ENCODE data around the gene FAIM2. TPM values are rescaled to one million over a fixed set of nuclear protein-coding genes. Genes with fewer than 3 reads are reported as not detected.

Gene FAIM2
- total and polyA plus RNA-seq, 3 experiments from 2014 or later: 0.39 to 0.72 (median 0.44) TPM

DNA sequence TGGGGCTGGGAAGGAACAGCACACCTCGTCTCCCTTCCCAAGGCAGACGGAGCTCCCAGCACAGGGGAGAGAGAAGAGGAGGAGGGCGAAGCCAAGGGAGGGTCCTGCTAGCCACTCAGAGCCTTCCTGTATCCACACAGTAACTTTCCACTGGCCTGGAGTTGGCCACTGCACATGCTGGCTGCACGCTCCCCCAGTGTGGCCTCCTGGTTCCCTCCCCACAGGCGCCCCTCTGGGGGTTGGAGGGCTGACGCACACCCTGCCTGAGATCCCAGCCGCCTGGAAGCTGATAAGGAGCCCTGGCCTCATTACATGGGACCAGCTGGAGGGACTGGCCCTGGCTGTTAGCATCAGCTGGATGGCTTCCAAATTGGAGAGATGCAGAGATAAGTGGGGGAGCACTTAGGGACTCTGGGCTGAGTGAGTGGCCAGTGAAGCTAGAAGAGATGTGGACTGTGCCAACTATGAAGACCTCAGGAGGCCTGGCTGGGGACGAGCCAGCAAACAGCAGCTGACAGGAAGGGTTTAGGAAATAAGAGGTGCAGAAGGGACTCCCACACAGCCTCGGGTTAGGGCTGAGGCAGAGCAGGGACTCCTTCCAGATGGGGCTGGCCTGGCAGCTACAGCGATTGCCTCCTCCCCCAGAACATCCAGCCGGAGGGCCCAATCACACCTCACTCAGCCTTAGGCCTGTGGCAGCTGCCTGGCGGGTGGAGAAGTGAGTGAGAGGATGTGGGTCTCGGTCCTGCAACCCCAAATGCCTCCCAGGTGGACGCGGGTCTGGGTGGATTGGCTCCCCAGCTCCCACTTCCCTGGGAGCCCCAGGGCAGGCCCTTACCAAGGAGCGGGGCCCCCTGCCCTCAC lies 34.5 kb downstream of the FAIM2 start:
- Mint-ChIP-seq H3K27ac (no peak overlapping the region), H3K27me3 (peaks cover 7 to 10% of the 10 kb centered on the region in 2 donors), H3K9me3 (no peaks in the 10 kb centered on the region), H3K36me3 (no peaks in the 10 kb centered on the region), H3K4me3 (no peak overlapping the region), H3K4me1 (no peaks in the 10 kb centered on the region)
- peak overlapping the region; percentile 43 for H3K27ac ChIP-seq (ENCODE audit: low read depth, low read length)
- ChIA-PET POLR2A (interaction anchor here (1.4 kb wide), 1 partner anchor 26 kb away, joined by 3 read pairs; the partner anchor contains the start of gene BCDIN3D), CTCF (interaction anchor here (0.8 to 1.0 kb wide), 3 partner anchors 76 to 187 kb away, joined by 3 read pairs; partner anchors contain the start of gene TMBIM6)
- H3K36me3 ChIP-seq (ENCODE audit: insufficient read depth, low read length): no peaks in the 10 kb centered on the region
- no peaks in the 10 kb centered on the region for H3K27me3 ChIP-seq (ENCODE audit: insufficient read depth, low read length, poor library complexity, severe bottlenecking)
- no peaks in the 10 kb centered on the region for H3K9me3 ChIP-seq (ENCODE audit: low read length)
- H3K4me1 ChIP-seq (ENCODE audit: insufficient read depth, low read length): no peaks in the 10 kb centered on the region
- no peak for DNase-seq
- H3K4me3 ChIP-seq (ENCODE audit: low read length): no peak overlapping the region

- no peaks in the 10 kb centered on the region for H3K9me3 Mint-ChIP-seq
- Histone ChIP-seq H3K27ac (ENCODE audit: low read depth, low read length) (peak overlapping the region; percentile 43), H3K4me1 (ENCODE audit: insufficient read depth, low read length) (no peaks in the 10 kb centered on the region), H3K4me3 (ENCODE audit: low read length) (no peak overlapping the region), H3K36me3 (ENCODE audit: insufficient read depth, low read length) (no peaks in the 10 kb centered on the region), H3K27me3 (ENCODE audit: insufficient read depth, low read length, poor library complexity, severe bottlenecking) (no peaks in the 10 kb centered on the region), H3K9me3 (ENCODE audit: low read length) (no peaks in the 10 kb centered on the region)
- DNase-seq: no peak
- no peaks in the 10 kb centered on the region for H3K36me3 Mint-ChIP-seq
- H3K4me3 Mint-ChIP-seq: no peak overlapping the region
- H3K4me1 Mint-ChIP-seq: no peaks in the 10 kb centered on the region
- no peak overlapping the region for H3K27ac Mint-ChIP-seq
- ChIA-PET CTCF (interaction anchor here (1.0 to 1.5 kb wide), 5 partner anchors 29 to 187 kb away, joined by 3 to 7 read pairs (median 3); no protein-coding TSS in a partner anchor), POLR2A (no interaction called here)
- peaks cover 7 to 8% of the 10 kb centered on the region in 2 donors for H3K27me3 Mint-ChIP-seq
Observed at GRCh38 chr12:49868449-49868848, 35.3 kb downstream of the FAIM2 start.

- Mint-ChIP-seq H3K4me3 (no peak overlapping the region), H3K27ac (no peak overlapping the region), H3K27me3 (peaks cover 7% of the 10 kb centered on the region in 2 donors), H3K4me1 (no peaks in the 10 kb centered on the region), H3K36me3 (no peaks in the 10 kb centered on the region), H3K9me3 (no peaks in the 10 kb centered on the region)
- Histone ChIP-seq H3K36me3 (ENCODE audit: insufficient read depth, low read length) (no peaks in the 10 kb centered on the region), H3K4me3 (ENCODE audit: low read length) (no peak overlapping the region), H3K27me3 (ENCODE audit: insufficient read depth, low read length, poor library complexity, severe bottlenecking) (no peaks in the 10 kb centered on the region), H3K4me1 (ENCODE audit: insufficient read depth, low read length) (no peaks in the 10 kb centered on the region), H3K27ac (ENCODE audit: low read depth, low read length) (peak overlapping the region; percentile 31), H3K9me3 (ENCODE audit: low read length) (no peaks in the 10 kb centered on the region)
- no peak for DNase-seq
- ChIA-PET CTCF (interaction anchor here (0.6 to 2.2 kb wide), 11 partner anchors 10 to 1896 kb away, joined by 3 to 9 read pairs (median 4); partner anchors contain the start of gene TMBIM6), POLR2A (no interaction called here)
Observed at GRCh38 chr12:49867570-49868341, 35.9 kb downstream of the FAIM2 start.

DNA sequence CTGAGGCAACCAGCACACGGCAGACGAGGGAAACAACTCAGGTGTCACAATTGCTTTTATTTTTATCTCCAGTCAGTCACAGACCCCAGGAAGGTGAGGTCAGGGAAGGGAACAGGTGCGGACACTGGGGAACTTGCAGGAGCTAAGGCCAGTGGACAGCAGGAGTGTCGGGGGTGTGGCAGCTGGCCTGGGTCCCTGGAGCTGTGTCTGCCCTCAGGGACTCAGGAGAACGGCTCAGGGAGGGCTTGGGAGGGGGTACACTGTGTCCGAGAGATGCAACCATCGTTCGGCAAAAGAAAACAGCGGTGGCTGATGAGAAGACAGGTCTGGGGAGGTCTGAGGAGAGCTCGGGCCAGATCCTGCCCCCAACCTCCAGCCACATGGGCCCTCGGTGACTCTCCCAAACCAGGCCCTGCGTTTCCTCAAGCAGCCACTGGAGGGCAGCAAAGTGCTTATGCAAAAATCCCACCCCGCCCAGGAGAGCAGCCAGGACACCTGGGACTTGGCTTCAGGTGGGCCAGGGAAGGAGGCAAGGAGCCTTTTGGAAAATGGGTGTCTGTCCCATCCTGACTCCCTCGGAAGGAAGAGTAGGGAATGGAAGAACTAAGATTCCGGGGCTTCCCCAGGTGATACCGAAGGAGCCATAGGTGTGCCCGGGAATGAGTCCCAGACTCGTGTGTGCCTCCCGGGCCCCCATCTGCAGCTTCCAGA lies 36.7 kb downstream of the FAIM2 start:
- DNase-seq: peak; percentile 57 to 79 (median 61)
- Mint-ChIP-seq H3K4me3 (no peak overlapping the region), H3K27ac (peak overlapping the region in 1 of 8 donors; percentile 29), H3K4me1 (no peaks in the 10 kb centered on the region), H3K27me3 (peaks cover 5 to 7% of the 10 kb centered on the region in 2 donors), H3K9me3 (no peaks in the 10 kb centered on the region), H3K36me3 (no peaks in the 10 kb centered on the region)
- Histone ChIP-seq H3K36me3 (ENCODE audit: insufficient read depth, low read length) (no peaks in the 10 kb centered on the region), H3K27me3 (ENCODE audit: insufficient read depth, low read length, poor library complexity, severe bottlenecking) (no peaks in the 10 kb centered on the region), H3K4me1 (ENCODE audit: insufficient read depth, low read length) (no peaks in the 10 kb centered on the region), H3K27ac (ENCODE audit: low read depth, low read length) (no peak overlapping the region), H3K9me3 (ENCODE audit: low read length) (no peaks in the 10 kb centered on the region), H3K4me3 (ENCODE audit: low read length) (no peak overlapping the region)
- POLR2A ChIA-PET: no interaction called here
- CTCF ChIA-PET: interaction anchor here (0.6 to 2.2 kb wide), 15 partner anchors 9 to 1895 kb away, joined by 3 to 9 read pairs (median 4); partner anchors contain the start of genes BCDIN3D and TMBIM6

GRCh38 chr12:49865782-49866135 lies 37.9 kb downstream of the FAIM2 start:
- Histone ChIP-seq H3K9me3 (ENCODE audit: low read length) (no peaks in the 10 kb centered on the region), H3K4me3 (ENCODE audit: low read length) (no peak overlapping the region), H3K27ac (ENCODE audit: low read depth, low read length) (no peak overlapping the region), H3K36me3 (ENCODE audit: insufficient read depth, low read length) (no peaks in the 10 kb centered on the region), H3K4me1 (ENCODE audit: insufficient read depth, low read length) (no peaks in the 10 kb centered on the region), H3K27me3 (ENCODE audit: insufficient read depth, low read length, poor library complexity, severe bottlenecking) (no peaks in the 10 kb centered on the region)
- H3K27me3 Mint-ChIP-seq: peaks cover 4 to 7% of the 10 kb centered on the region in 2 donors
- POLR2A ChIA-PET: interaction anchor here (1.0 kb wide), 1 partner anchor 124 kb away, joined by 3 read pairs; the partner anchor contains the start of gene TMBIM6
- no peak overlapping the region for H3K4me3 Mint-ChIP-seq
- CTCF ChIA-PET: interaction anchor here (1.3 to 2.2 kb wide), 3 partner anchors 20 to 190 kb away, joined by 3 to 8 read pairs (median 6); no protein-coding TSS in a partner anchor
- no peaks in the 10 kb centered on the region for H3K9me3 Mint-ChIP-seq
- no peaks in the 10 kb centered on the region for H3K36me3 Mint-ChIP-seq
- no peak overlapping the region for H3K27ac Mint-ChIP-seq
- no peaks in the 10 kb centered on the region for H3K4me1 Mint-ChIP-seq
- no peak for DNase-seq

- no peak for DNase-seq
- POLR2A ChIA-PET: interaction anchor here (1.0 kb wide), 1 partner anchor 124 kb away, joined by 3 read pairs; the partner anchor contains the start of gene TMBIM6
- no peak overlapping the region for H3K27ac Mint-ChIP-seq
Observed at GRCh38 chr12:49865109-49865781, 38.5 kb downstream of the FAIM2 start.

GRCh38 chr12:49864798-49865090 lies 39.0 kb downstream of the FAIM2 start:
- no peaks in the 10 kb centered on the region for H3K4me1 Mint-ChIP-seq

More at GRCh38 chr12:49865109-49865781, 38.5 kb downstream of the FAIM2 start:
- Histone ChIP-seq H3K27ac (ENCODE audit: low read depth, low read length) (no peak overlapping the region), H3K27me3 (ENCODE audit: insufficient read depth, low read length, poor library complexity, severe bottlenecking) (no peaks in the 10 kb centered on the region), H3K4me1 (ENCODE audit: insufficient read depth, low read length) (no peaks in the 10 kb centered on the region), H3K9me3 (ENCODE audit: low read length) (no peaks in the 10 kb centered on the region), H3K4me3 (ENCODE audit: low read length) (no peak overlapping the region), H3K36me3 (ENCODE audit: insufficient read depth, low read length) (no peaks in the 10 kb centered on the region)
- no peaks in the 10 kb centered on the region for H3K4me1 Mint-ChIP-seq
- CTCF ChIA-PET: interaction anchor here (1.1 to 1.3 kb wide), 2 partner anchors 22 to 190 kb away, joined by 3 read pairs; partner anchors contain the start of gene BCDIN3D
- no peak overlapping the region for H3K4me3 Mint-ChIP-seq
- H3K9me3 Mint-ChIP-seq: no peaks in the 10 kb centered on the region
- H3K36me3 Mint-ChIP-seq: no peaks in the 10 kb centered on the region
- H3K27me3 Mint-ChIP-seq: peaks cover 4 to 7% of the 10 kb centered on the region in 2 donors

More at GRCh38 chr12:49864798-49865090, 39.0 kb downstream of the FAIM2 start:
- Mint-ChIP-seq H3K27me3 (peaks cover 6 to 10% of the 10 kb centered on the region in 2 donors), H3K36me3 (peaks cover 0 to 3% (median 0%) of the 10 kb centered on the region in 3 donors), H3K27ac (no peak overlapping the region), H3K4me3 (no peak overlapping the region), H3K9me3 (peaks cover 0 to 2% (median 0%) of the 10 kb centered on the region in 5 donors)
- no peaks in the 10 kb centered on the region for H3K4me1 ChIP-seq (ENCODE audit: insufficient read depth, low read length)
- POLR2A ChIA-PET: interaction anchor here (1.0 kb wide), 1 partner anchor 123 kb away, joined by 3 read pairs; the partner anchor contains the start of gene TMBIM6
- CTCF ChIA-PET: interaction anchor here (1.1 to 1.3 kb wide), 2 partner anchors 22 to 103 kb away, joined by 3 read pairs; partner anchors contain the start of gene BCDIN3D
- H3K4me3 ChIP-seq (ENCODE audit: low read length): no peak overlapping the region
- no peaks in the 10 kb centered on the region for H3K27me3 ChIP-seq (ENCODE audit: insufficient read depth, low read length, poor library complexity, severe bottlenecking)
- H3K36me3 ChIP-seq (ENCODE audit: insufficient read depth, low read length): no peaks in the 10 kb centered on the region
- H3K9me3 ChIP-seq (ENCODE audit: low read length): no peaks in the 10 kb centered on the region
- H3K27ac ChIP-seq (ENCODE audit: low read depth, low read length): no peak overlapping the region
- no peak for DNase-seq
